HUES6 (cell line): ENCODE results near the gene PGBD5.
"Not testable (repeated sequence)": the region's sequence is repeated elsewhere in the genome, so short reads cannot be mapped to it uniquely, and the experiment has no call there.

ENCODE experiments used
- H3K27ac ChIP-seq: 2 replicates; pipeline ENCODE4 v1.7.0; 2013; ENCODE audit warnings: low read depth, mild to moderate bottlenecking, low read length, inconsistent platforms
- H3K27me3 ChIP-seq: 2 replicates; pipeline ENCODE4 v1.6.1; 2013; ENCODE audit warnings: low read length; ENCODE audit not compliant: control insufficient read depth, insufficient read depth
- H3K36me3 ChIP-seq: 2 replicates; pipeline ENCODE4 v1.6.1; 2013; ENCODE audit warnings: low read length; ENCODE audit not compliant: control insufficient read depth, insufficient read depth
- H3K4me1 ChIP-seq: 2 replicates; pipeline ENCODE4 v1.6.1; 2013; ENCODE audit warnings: low read length; ENCODE audit not compliant: control insufficient read depth, insufficient read depth
- H3K4me3 ChIP-seq: 2 replicates; pipeline ENCODE4 v1.5.1; 2013; ENCODE audit warnings: low read depth, low read length
- H3K9ac ChIP-seq: one replicate; pipeline ENCODE4 v1.6.1; 2013; ENCODE audit warnings: mild to moderate bottlenecking, low read length
- H3K9me3 ChIP-seq: 2 replicates; pipeline ENCODE4 v1.6.1; 2013; ENCODE audit warnings: low read depth, low read length; ENCODE audit not compliant: control insufficient read depth, insufficient read depth

PGBD5 gene

GRCh38 chr1:230424391-230425251, 1.5 kb downstream of the PGBD5 start:
- Histone ChIP-seq H3K9ac (peak overlapping the region; percentile 10), H3K27me3 (peaks cover 34% of the 10 kb centered on the region), H3K4me3 (peak overlapping the region; percentile 69), H3K27ac (no peak overlapping the region), H3K36me3 (no peaks in the 10 kb centered on the region), H3K9me3 (0 out of 2 replicates have a peak, but pooled peaks cover 3% of the 10 kb centered on the region), H3K4me1 (peaks cover 54% of the 10 kb centered on the region)

GRCh38 chr1:230423951-230424350, 2.2 kb downstream of the PGBD5 start:
- no peaks in the 10 kb centered on the region for H3K36me3 ChIP-seq
- H3K9ac ChIP-seq, result peak overlapping the region; percentile 10
- 0 out of 2 replicates have a peak, but pooled peaks cover 3% of the 10 kb centered on the region for H3K9me3 ChIP-seq
- H3K4me3 ChIP-seq, result peak overlapping the region; percentile 69
- peaks cover 47% of the 10 kb centered on the region for H3K4me1 ChIP-seq
- no peak overlapping the region for H3K27ac ChIP-seq
- H3K27me3 ChIP-seq, result peaks cover 34% of the 10 kb centered on the region

GRCh38 chr1:230423261-230423660, 2.9 kb downstream of the PGBD5 start:
- H3K9ac ChIP-seq, result no peak overlapping the region
- H3K9me3 ChIP-seq, result 0 out of 2 replicates have a peak, but pooled peaks cover 3% of the 10 kb centered on the region
- H3K4me3 ChIP-seq, result no peak overlapping the region
- no peak overlapping the region for H3K27ac ChIP-seq
- peaks cover 34% of the 10 kb centered on the region for H3K27me3 ChIP-seq
- peaks cover 42% of the 10 kb centered on the region for H3K4me1 ChIP-seq
- H3K36me3 ChIP-seq, result no peaks in the 10 kb centered on the region

- 0 out of 2 replicates have a peak, but pooled peaks cover 3% of the 10 kb centered on the region for H3K9me3 ChIP-seq
- no peak overlapping the region for H3K27ac ChIP-seq
- peaks cover 35% of the 10 kb centered on the region for H3K4me1 ChIP-seq
- no peaks in the 10 kb centered on the region for H3K36me3 ChIP-seq
- H3K9ac ChIP-seq, result peak overlapping the region; percentile 6
- peaks cover 34% of the 10 kb centered on the region for H3K27me3 ChIP-seq
- H3K4me3 ChIP-seq, result peak overlapping the region; percentile 25
These were observed 3.7 kb downstream of the PGBD5 start for GRCh38 chr1:230422221-230422981.

- H3K9me3 ChIP-seq, result 0 out of 2 replicates have a peak, but pooled peaks cover 3% of the 10 kb centered on the region
- no peak overlapping the region for H3K4me3 ChIP-seq
- no peak overlapping the region for H3K9ac ChIP-seq
- H3K27ac ChIP-seq, result no peak overlapping the region
- H3K27me3 ChIP-seq, result peaks cover 34% of the 10 kb centered on the region
- no peaks in the 10 kb centered on the region for H3K36me3 ChIP-seq
- H3K4me1 ChIP-seq, result peaks cover 28% of the 10 kb centered on the region
These were observed 4.7 kb downstream of the PGBD5 start for GRCh38 chr1:230421481-230421880.

GRCh38 chr1:230420372-230420771, 5.8 kb downstream of the PGBD5 start:
- not testable (repeated sequence) for H3K4me3 ChIP-seq, H3K9ac ChIP-seq, H3K9me3 ChIP-seq, H3K27ac ChIP-seq, H3K36me3 ChIP-seq
- Histone ChIP-seq H3K4me1 (peaks cover 28% of the 10 kb centered on the region), H3K27me3 (peaks cover 33% of the 10 kb centered on the region)

GRCh38 chr1:230416430-230416829, 9.7 kb downstream of the PGBD5 start:
- H3K27ac ChIP-seq, result no peak overlapping the region
- H3K9me3 ChIP-seq, result 0 out of 2 replicates have a peak, but pooled peaks cover 3% of the 10 kb centered on the region
- H3K9ac ChIP-seq, result no peak overlapping the region
- no peak overlapping the region for H3K4me3 ChIP-seq
- no peaks in the 10 kb centered on the region for H3K36me3 ChIP-seq
- H3K27me3 ChIP-seq, result no peaks in the 10 kb centered on the region
- no peaks in the 10 kb centered on the region; the same call in none of the 2 replicates for H3K4me1 ChIP-seq

GRCh38 chr1:230415405-230416132, 10.6 kb downstream of the PGBD5 start:
- H3K9me3 ChIP-seq, result 0 out of 2 replicates have a peak, but pooled peaks cover 3% of the 10 kb centered on the region
- no peak overlapping the region for H3K4me3 ChIP-seq
- H3K27ac ChIP-seq, result no peak overlapping the region
- H3K27me3 ChIP-seq, result no peaks in the 10 kb centered on the region
- H3K36me3 ChIP-seq, result no peaks in the 10 kb centered on the region
- no peak overlapping the region for H3K9ac ChIP-seq
- no peaks in the 10 kb centered on the region; the same call in 1 of the 2 replicates for H3K4me1 ChIP-seq

GRCh38 chr1:230414694-230415093, 11.4 kb downstream of the PGBD5 start:
- no peaks in the 10 kb centered on the region for H3K9me3 ChIP-seq
- H3K9ac ChIP-seq, result no peak overlapping the region
- no peaks in the 10 kb centered on the region for H3K36me3 ChIP-seq
- no peak overlapping the region for H3K27ac ChIP-seq
- H3K4me3 ChIP-seq, result no peak overlapping the region
- H3K27me3 ChIP-seq, result no peaks in the 10 kb centered on the region
- H3K4me1 ChIP-seq, result no peaks in the 10 kb centered on the region; the same call in 1 of the 2 replicates

- no peaks in the 10 kb centered on the region for H3K36me3 ChIP-seq
- H3K27ac ChIP-seq, result no peak overlapping the region
- no peaks in the 10 kb centered on the region for H3K27me3 ChIP-seq
- H3K9me3 ChIP-seq, result no peaks in the 10 kb centered on the region
- no peaks in the 10 kb centered on the region; the same call in 1 of the 2 replicates for H3K4me1 ChIP-seq
- H3K4me3 ChIP-seq, result no peak overlapping the region
- no peak overlapping the region for H3K9ac ChIP-seq
These were observed 12.0 kb downstream of the PGBD5 start for GRCh38 chr1:230414102-230414501.
